HG03064 (cell line): Measurements from ENCODE around the gene UBL4A.
"Not testable (repeated sequence)": the region's sequence is repeated elsewhere in the genome, so short reads cannot be mapped to it uniquely, and the experiment has no call there.

Source experiments
- ATAC-seq: cut with Tn5 transposase; IDR thresholded peaks from one replicate; pipeline ENCODE4 v1.9.1; 2021; ENCODE audit warnings: low read depth; ENCODE audit not compliant: unreplicated experiment

The UBL4A gene

GRCh38 chrX:154509455-154509854, 23.0 kb upstream of the UBL4A start:
- ATAC-seq: no peak

- ATAC-seq: no peak
These were observed 21.9 kb upstream of the UBL4A start for GRCh38 chrX:154508384-154508745.

GRCh38 chrX:154507673-154508383, 21.4 kb upstream of the UBL4A start:
- no peak for ATAC-seq

- ATAC-seq: no peak
These were observed 20.3 kb upstream of the UBL4A start for GRCh38 chrX:154506483-154507332.

- no peak for ATAC-seq
These were observed 19.3 kb upstream of the UBL4A start for GRCh38 chrX:154505734-154506133.

GRCh38 chrX:154502989-154503388, 16.6 kb upstream of the UBL4A start:
- no peak for ATAC-seq

- no peak for ATAC-seq
These were observed 15.7 kb upstream of the UBL4A start for GRCh38 chrX:154502098-154502497.

- ATAC-seq: not testable (repeated sequence)
These were observed 15.0 kb upstream of the UBL4A start for GRCh38 chrX:154501423-154501822.

- ATAC-seq: not testable (repeated sequence)
These were observed 10.2 kb upstream of the UBL4A start for GRCh38 chrX:154496591-154497137.

- ATAC-seq: no peak
These were observed 9.1 kb upstream of the UBL4A start for GRCh38 chrX:154495472-154495922.

GRCh38 chrX:154494715-154495114, 8.3 kb upstream of the UBL4A start:
- ATAC-seq: no peak

- ATAC-seq: peak; percentile 67
These were observed 4.1 kb upstream of the UBL4A start, which contains the start of gene SLC10A3 for GRCh38 chrX:154490414-154491083. Gene SLC10A3 (minus strand): TSS chrX:154490629. CDS start chrX:154488940, 1,689 bp downstream.

GRCh38 chrX:154490021-154490413, 3.6 kb upstream of the UBL4A start:
- ATAC-seq: peak; percentile 24

- no peak for ATAC-seq
These were observed 2.8 kb upstream of the UBL4A start for GRCh38 chrX:154489182-154489581.

- no peak for ATAC-seq
These were observed 2.1 kb upstream of the UBL4A start for GRCh38 chrX:154488336-154489075.

GRCh38 chrX:154487518-154488290, 1.3 kb upstream of the UBL4A start:
- no peak for ATAC-seq

- no peak for ATAC-seq
These were observed 391 bp downstream of the UBL4A start for GRCh38 chrX:154486052-154486395.

GRCh38 chrX:154485150-154486051, 1.0 kb downstream of the UBL4A start:
- no peak for ATAC-seq
